HuH-7.5 (cell line): ENCODE measurements around the gene HSD3B7.
A peak's percentile ranks its signal among the peaks of the same experiment; 100 is the strongest.

Source experiments
- DNase-seq: peaks from one replicate; pipeline ENCODE4 v3.0.0; 2011; ENCODE audit warnings: low spot score

The HSD3B7 gene

GRCh38 chr16:30982548-30983288 is 2.3 kb upstream of the HSD3B7 start:
- DNase-seq, result no peak

- no peak for DNase-seq
Observed at GRCh38 chr16:30983289-30983889, 1.6 kb upstream of the HSD3B7 start.

GRCh38 chr16:30983898-30984610 is 953 bp upstream of the HSD3B7 start:
- DNase-seq, result no peak

- DNase-seq, result peak; percentile 81
Observed at GRCh38 chr16:30985401-30986128, 558 bp downstream of the HSD3B7 start.

GRCh38 chr16:30986129-30986991 is 1.4 kb downstream of the HSD3B7 start:
- no peak for DNase-seq

- no peak for DNase-seq
Observed at GRCh38 chr16:30987581-30988190, 2.7 kb downstream of the HSD3B7 start.

GRCh38 chr16:30989469-30990047 is 4.6 kb downstream of the HSD3B7 start:
- no peak for DNase-seq

GRCh38 chr16:30990105-30990504 is 5.1 kb downstream of the HSD3B7 start:
- DNase-seq, result no peak

- no peak for DNase-seq
Observed at GRCh38 chr16:30991052-30991451, 6.0 kb downstream of the HSD3B7 start.

- no peak for DNase-seq
Observed at GRCh38 chr16:30992276-30992780, 7.3 kb downstream of the HSD3B7 start.

GRCh38 chr16:30992931-30993816 is 8.2 kb downstream of the HSD3B7 start:
- no peak for DNase-seq

- DNase-seq, result no peak
Observed at GRCh38 chr16:30995927-30996323, 10.9 kb downstream of the HSD3B7 start.

- peak; percentile 82 for DNase-seq
Observed at GRCh38 chr16:30996324-30996984, 11.4 kb downstream of the HSD3B7 start.

- DNase-seq, result peak; percentile 88
Observed at GRCh38 chr16:30996985-30997724, 12.1 kb downstream of the HSD3B7 start.

GRCh38 chr16:30997725-30998711 is 13.0 kb downstream of the HSD3B7 start:
- DNase-seq, result no peak

GRCh38 chr16:30998852-30999761 is 14.1 kb downstream of the HSD3B7 start:
- DNase-seq, result no peak
